LoVo (cell line): ENCODE measurements around the gene TRPM1.

Experiments used
- DNase-seq: peaks from one replicate; pipeline ENCODE4 v3.0.0-alpha.2; 2016; ENCODE audit warnings: low spot score

The TRPM1 gene

GRCh38 chr15:31082771-31083369, 18.7 kb downstream of the TRPM1 start:
- peak; percentile 36 for DNase-seq

GRCh38 chr15:31081588-31082250, 19.8 kb downstream of the TRPM1 start:
- DNase-seq = peak; percentile 58

GRCh38 chr15:31081056-31081455, 20.5 kb downstream of the TRPM1 start:
- no peak for DNase-seq

- DNase-seq = peak; percentile 50
Observed at GRCh38 chr15:31080591-31081014, 20.9 kb downstream of the TRPM1 start.

GRCh38 chr15:31079519-31079918, 22.0 kb downstream of the TRPM1 start:
- no peak for DNase-seq

- DNase-seq = no peak
Observed at GRCh38 chr15:31078471-31078870, 23.1 kb downstream of the TRPM1 start.

- no peak for DNase-seq
Observed at GRCh38 chr15:31077941-31078340, 23.6 kb downstream of the TRPM1 start.

- DNase-seq = no peak
Observed at GRCh38 chr15:31077181-31077580, 24.3 kb downstream of the TRPM1 start.

- DNase-seq = no peak
Observed at GRCh38 chr15:31074321-31074720, 27.2 kb downstream of the TRPM1 start.

GRCh38 chr15:31070867-31071266, 30.7 kb downstream of the TRPM1 start:
- no peak for DNase-seq

GRCh38 chr15:31069360-31070000, 32.0 kb downstream of the TRPM1 start:
- no peak for DNase-seq

- DNase-seq = no peak
Observed at GRCh38 chr15:31067890-31068603, 33.5 kb downstream of the TRPM1 start.

- peak; percentile 26 for DNase-seq
Observed at GRCh38 chr15:31065824-31066223, 35.7 kb downstream of the TRPM1 start.

GRCh38 chr15:31062911-31063310, 38.6 kb downstream of the TRPM1 start:
- DNase-seq = no peak

GRCh38 chr15:31062310-31062847, 39.1 kb downstream of the TRPM1 start:
- DNase-seq = no peak

- DNase-seq = no peak
Observed at GRCh38 chr15:31060429-31061140, 40.9 kb downstream of the TRPM1 start.

- no peak for DNase-seq
Observed at GRCh38 chr15:31058236-31058962, 43.1 kb downstream of the TRPM1 start.

- DNase-seq = no peak
Observed at GRCh38 chr15:31051496-31052080, 49.9 kb downstream of the TRPM1 start.

- no peak for DNase-seq
Observed at GRCh38 chr15:31050953-31051352, 50.6 kb downstream of the TRPM1 start.

GRCh38 chr15:31049682-31050615, 51.6 kb downstream of the TRPM1 start:
- DNase-seq = no peak
